ENCODE measurements around the gene FSHB.

FSHB gene

GRCh38 chr11:30270671-30271070 lies 39.9 kb downstream of the FSHB start:
- no peak for DNase-seq

- DNase-seq = no peak
Observed at GRCh38 chr11:30277176-30277575, 46.4 kb downstream of the FSHB start.

DNA sequence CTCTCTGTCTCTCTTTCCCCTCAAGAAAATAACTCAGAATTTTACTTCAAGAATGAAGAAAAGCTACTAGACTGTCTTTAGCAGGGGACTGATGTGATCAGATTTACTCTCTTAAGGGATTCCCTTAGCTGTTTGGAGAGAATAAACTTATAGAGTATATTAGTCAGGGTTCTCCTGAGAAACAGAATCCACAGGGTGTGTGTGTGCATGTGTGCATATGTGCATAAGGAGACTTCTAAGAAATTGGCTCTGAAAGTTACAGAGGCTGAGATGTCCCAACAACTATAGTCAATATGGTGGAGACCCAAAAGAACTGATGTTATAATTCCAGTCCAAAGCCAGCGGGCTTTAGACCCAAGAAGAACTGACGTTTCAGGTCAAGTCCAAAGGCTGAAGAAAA lies 49.0 kb downstream of the FSHB start:
- DNase-seq = no peak

DNA sequence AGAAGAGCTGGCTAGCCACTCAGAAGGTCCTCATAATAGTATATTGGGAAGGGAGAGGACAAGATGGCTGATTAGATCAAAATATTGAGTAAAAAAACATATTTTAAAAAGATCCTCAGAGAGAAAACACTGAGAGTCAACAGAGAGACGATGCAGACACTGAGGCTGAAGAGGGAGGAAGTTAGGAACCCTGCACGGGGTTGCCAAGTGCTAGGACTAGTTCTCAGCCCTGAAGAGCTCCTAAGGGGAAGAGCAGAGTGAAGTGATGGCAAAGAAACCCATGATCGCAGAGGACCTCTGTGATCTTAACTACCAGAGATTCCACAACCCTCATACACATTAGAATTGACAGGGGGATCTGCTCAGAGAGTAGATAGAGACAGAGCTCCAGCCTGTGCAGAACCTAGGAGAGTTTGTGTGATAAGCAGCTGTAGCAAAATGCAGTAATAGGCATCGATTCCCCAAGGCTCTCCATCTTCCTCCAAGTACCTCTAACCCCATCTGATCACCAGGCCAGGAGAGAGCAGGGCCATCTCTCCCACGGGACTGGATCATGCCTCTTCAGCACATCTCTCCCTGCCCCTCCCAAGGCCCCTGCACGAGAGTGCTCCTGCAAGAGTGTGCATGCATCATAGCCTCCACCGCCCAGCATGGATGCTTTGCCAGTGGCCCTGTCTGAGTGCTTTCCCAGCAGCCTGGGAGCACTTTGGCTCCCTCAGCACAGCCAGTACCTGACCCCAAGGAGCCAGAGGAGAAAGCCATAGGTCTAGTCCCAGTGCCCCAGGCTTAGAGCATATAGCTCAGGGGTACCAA lies 50.9 kb downstream of the FSHB start:
- no peak for DNase-seq

DNA sequence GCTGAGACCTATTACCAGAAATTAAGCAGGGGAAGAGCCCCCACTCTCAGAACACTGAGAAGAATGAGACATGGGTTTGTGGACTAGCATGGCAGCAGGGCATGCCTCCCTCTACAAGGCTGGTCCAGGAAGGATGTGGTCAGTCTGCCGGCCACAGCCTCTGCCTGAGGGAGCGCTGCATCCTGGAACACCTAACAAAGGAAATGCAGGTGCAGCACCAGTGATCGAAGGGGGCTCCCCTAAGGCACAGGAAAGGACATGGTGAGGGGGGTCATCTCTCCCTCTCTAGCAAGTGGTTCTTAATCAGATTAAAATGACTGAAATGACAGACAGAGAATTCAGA lies 51.4 kb downstream of the FSHB start:
- no peak for DNase-seq

All from DMS53 (cell line).